SU-DHL-6 (cell line): ENCODE data around the gene FAM120B.

Source experiments
- CTCF ChIP-seq: fragments of 200-600 bp; sonication (generic); IDR thresholded peaks from one replicate; pipeline ENCODE4 v1.5.1; 2017; ENCODE audit warnings: antibody characterized with exemption, mild to moderate bottlenecking, low read length, moderate library complexity; ENCODE audit not compliant: insufficient read depth, poor library complexity, severe bottlenecking
- EZH2phosphoT487 ChIP-seq: fragments of 200-600 bp; sonication (generic), shearing (Covaris generic); conservative IDR thresholded peaks from 2 replicates; pipeline ENCODE4 v1.6.1; 2018; ENCODE audit warnings: mild to moderate bottlenecking, antibody characterized with exemption, low read length, moderate library complexity, mixed read lengths

- TF ChIP-seq CTCF (no peak), EZH2phosphoT487 (no peak)
Observed at GRCh38 chr6:170347091-170347490, 40.5 kb downstream of the FAM120B start.
